Sigmoid colon (tissue), 7 donors: ENCODE measurements around the gene TNFSF15. TPM values are rescaled to one million over a fixed set of nuclear protein-coding genes. Genes with fewer than 3 reads are reported as not detected.

ENCODE experiments used
- DNase-seq: peaks from one replicate; pipeline ENCODE4 v3.0.0-alpha.2; 2019
- H3K27ac ChIP-seq, 4 donors: fragments of 200-600 bp; sonication (generic); one replicate each; pipeline ENCODE4 v1.5.1; 2016 to 2019; ENCODE audit warnings: mild to moderate bottlenecking in 1 of 4
- H3K27me3 ChIP-seq, 3 donors: fragments of 200-600 bp; sonication (generic); one replicate each; pipeline ENCODE4 v1.5.1; 2019; ENCODE audit warnings: mild to moderate bottlenecking in 1 of 3
- H3K36me3 ChIP-seq, 4 donors: fragments of 200-600 bp; sonication (generic); one replicate each; pipeline ENCODE4 v1.5.1; 2016 to 2019
- H3K4me1 ChIP-seq, 4 donors: fragments of 200-600 bp; sonication (generic); one replicate each; pipeline ENCODE4 v1.5.1; 2017 to 2019
- H3K4me3 ChIP-seq, 4 donors: fragments of 200-600 bp; sonication (generic); one replicate each; pipeline ENCODE4 v1.5.1; 2017 to 2019; ENCODE audit warnings: mild to moderate bottlenecking in 2 of 4, moderate library complexity in 1 of 4
- H3K9me3 ChIP-seq, 4 donors: fragments of 200-600 bp in 3 of 4; sonication (generic) in 3 of 4; one replicate each; pipeline versions ENCODE4 v1.5.1 to v1.6.1; 2013 to 2019
- EP300 ChIP-seq, 4 donors: sonication (generic); formaldehyde crosslinking; IDR thresholded peaks; one replicate each; pipeline ENCODE4 v1.6.1; 2017; ENCODE audit warnings: antibody characterized with exemption in 4 of 4
- POLR2A ChIP-seq, 2 donors: fragments of 450-650 bp; IDR thresholded peaks; one replicate each; pipeline ENCODE4 v1.6.1; 2016; ENCODE audit warnings: antibody characterized with exemption in 2 of 2, mild to moderate bottlenecking in 2 of 2, moderate library complexity in 2 of 2
- POLR2AphosphoS5 ChIP-seq, 4 donors: sonication (generic); formaldehyde crosslinking; IDR thresholded peaks; one replicate each; pipeline ENCODE4 v1.6.1; 2017; ENCODE audit warnings: antibody characterized with exemption in 4 of 4
- WGBS, 2 donors: extraction: QIAGEN DNeasy Blood & Tissue Kit; methylation state at CpG; one replicate each; pipeline ENCODE4 v1.1.7; 2013; 5-methylcytosine and 5-hydroxymethylcytosine counted together
- intact Hi-C: fragments of 100-400 bp; cut with DNase I; formaldehyde crosslinking; loops from one replicate; pipeline ENCODE4 v1.15.1; 2023
- polyA plus RNA-seq, 3 donors: library from polyadenylated mRNA; stranded (reverse); fragments of 200-250 nt; gene quantifications; one replicate each; pipeline ENCODE4 v1.2.3, GENCODE V29; 2013
- total RNA-seq, 4 donors: library from RNA; depleted of rRNA; stranded (reverse); fragments of >200 nt; gene quantifications; one replicate each; pipeline ENCODE4 v1.1.0, GENCODE V29; 2016
- TF ChIP-seq, protein P1 (sequence below), 4 experiments: fragments of 450-650 bp in 3 of 4; fragments of 200-600 bp in 1 of 4; IDR thresholded peaks; one replicate each; pipeline ENCODE4 v1.5.1; 2016 to 2019; ENCODE audit warnings: antibody characterized with exemption in 4 of 4, mild to moderate bottlenecking in 3 of 4, moderate library complexity in 2 of 4
- donor health status: healthy with polysubstance abuse.
- donor health status: Bipolar disorder and iron deficiency.
- donor health status: healthy.

TNFSF15 gene
- total and polyA plus RNA-seq, 7 donors = 0.60 to 13.2 (median 2.3) TPM

DNA sequence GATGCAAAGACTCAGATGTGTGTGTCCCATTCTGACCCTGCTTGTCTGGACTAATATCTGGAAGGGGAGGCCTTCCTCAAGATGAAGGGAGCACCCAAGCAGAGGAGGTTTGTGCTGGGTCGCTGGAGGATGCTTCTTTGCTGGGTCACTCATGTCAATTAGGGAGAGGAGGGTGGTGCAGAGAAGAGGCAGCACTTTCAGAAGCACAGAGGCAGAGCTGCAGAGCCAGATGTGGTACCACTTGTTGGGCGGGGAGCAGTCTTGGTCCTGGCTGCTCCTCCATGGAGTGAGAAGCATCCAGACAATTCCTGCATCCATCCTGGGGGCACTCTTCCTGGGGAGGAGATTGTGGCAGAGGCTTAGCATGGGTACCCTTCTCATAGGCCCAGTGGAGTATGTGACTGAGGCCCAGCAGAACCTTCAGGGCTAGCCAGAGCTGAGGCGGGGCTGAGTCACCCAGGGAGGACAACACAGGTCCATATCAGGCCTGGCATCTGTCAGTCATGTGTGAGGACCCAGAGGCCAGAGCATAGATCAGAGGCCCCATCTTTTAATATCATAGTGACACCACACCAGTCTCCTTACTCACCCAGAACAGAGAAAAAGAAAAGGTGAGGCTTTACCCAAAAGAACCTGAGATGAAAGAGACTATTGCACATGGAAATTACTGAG is 59.8 kb downstream of the TNFSF15 start:
- H3K4me1 ChIP-seq = peaks cover 0 to 5% (median 0%) of the 10 kb centered on the region in 4 donors
- DNase-seq = no peak

DNA sequence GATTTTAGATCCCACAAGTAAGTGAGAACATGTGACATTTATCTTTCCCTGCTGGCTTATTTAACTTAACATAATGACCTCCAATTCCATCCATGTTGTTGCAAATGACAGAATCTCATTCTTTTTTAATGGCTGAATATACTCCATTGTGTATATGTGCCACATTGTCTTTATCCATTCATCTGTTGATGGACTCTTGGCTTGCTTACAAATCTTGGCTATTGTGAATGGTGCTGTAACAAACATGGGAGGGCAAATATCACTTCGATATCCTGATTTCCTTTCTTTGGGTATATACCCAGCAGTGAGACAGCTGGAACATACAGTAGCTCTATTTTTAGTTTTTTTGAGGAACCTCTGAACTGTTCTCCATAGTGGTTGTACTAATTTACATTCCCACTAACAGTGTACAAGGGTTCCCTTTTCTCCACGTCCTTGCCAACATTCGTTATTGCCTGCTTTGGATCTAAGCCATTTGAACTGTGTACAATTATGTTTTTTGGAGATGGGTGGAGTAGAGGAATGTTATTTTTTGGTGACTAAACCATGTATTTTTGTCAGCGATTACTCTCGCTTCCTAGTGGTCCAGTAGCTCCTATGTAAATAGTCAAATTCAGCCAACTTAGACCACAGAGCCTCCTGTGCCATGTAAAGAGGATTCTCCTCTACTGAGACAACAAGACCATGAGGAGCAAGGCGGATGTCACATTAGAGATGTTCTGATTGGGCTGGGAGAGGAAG is 60.6 kb downstream of the TNFSF15 start:
- Histone ChIP-seq H3K27me3 (no peaks in the 10 kb centered on the region), H3K4me1 (peaks cover 0 to 5% (median 0%) of the 10 kb centered on the region in 4 donors), H3K27ac (no peak overlapping the region), H3K4me3 (no peak overlapping the region), H3K36me3 (no peaks in the 10 kb centered on the region), H3K9me3 (no peaks in the 10 kb centered on the region)
- WGBS, 2 donors = 59 to 64% methylated on average over 6 of the region's 6 CpGs
- TF ChIP-seq, protein P1, sequence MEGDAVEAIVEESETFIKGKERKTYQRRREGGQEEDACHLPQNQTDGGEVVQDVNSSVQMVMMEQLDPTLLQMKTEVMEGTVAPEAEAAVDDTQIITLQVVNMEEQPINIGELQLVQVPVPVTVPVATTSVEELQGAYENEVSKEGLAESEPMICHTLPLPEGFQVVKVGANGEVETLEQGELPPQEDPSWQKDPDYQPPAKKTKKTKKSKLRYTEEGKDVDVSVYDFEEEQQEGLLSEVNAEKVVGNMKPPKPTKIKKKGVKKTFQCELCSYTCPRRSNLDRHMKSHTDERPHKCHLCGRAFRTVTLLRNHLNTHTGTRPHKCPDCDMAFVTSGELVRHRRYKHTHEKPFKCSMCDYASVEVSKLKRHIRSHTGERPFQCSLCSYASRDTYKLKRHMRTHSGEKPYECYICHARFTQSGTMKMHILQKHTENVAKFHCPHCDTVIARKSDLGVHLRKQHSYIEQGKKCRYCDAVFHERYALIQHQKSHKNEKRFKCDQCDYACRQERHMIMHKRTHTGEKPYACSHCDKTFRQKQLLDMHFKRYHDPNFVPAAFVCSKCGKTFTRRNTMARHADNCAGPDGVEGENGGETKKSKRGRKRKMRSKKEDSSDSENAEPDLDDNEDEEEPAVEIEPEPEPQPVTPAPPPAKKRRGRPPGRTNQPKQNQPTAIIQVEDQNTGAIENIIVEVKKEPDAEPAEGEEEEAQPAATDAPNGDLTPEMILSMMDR (IDR thresholded peaks at IDR 0.05) = no peak
- TF ChIP-seq POLR2A (IDR thresholded peaks at IDR 0.05) = no peak
- TF ChIP-seq POLR2AphosphoS5 (IDR thresholded peaks at IDR 0.05) = no peak
- no peak for DNase-seq
- intact Hi-C loops = no loop called here

More for the DNA sequence above, 59.8 kb downstream of the TNFSF15 start:
- Histone ChIP-seq H3K27ac (no peak overlapping the region), H3K4me3 (no peak overlapping the region), H3K36me3 (no peaks in the 10 kb centered on the region), H3K9me3 (no peaks in the 10 kb centered on the region), H3K27me3 (no peaks in the 10 kb centered on the region)
- intact Hi-C loops = no loop called here
- TF ChIP-seq POLR2A (IDR thresholded peaks at IDR 0.05) (no peak), EP300 (IDR thresholded peaks at IDR 0.05) (no peak), POLR2AphosphoS5 (IDR thresholded peaks at IDR 0.05) (no peak)
- TF ChIP-seq, protein P1 (IDR thresholded peaks at IDR 0.05) = no peak
- WGBS, 2 donors = 74 to 91% methylated on average over 3 of the region's 3 CpGs

DNA sequence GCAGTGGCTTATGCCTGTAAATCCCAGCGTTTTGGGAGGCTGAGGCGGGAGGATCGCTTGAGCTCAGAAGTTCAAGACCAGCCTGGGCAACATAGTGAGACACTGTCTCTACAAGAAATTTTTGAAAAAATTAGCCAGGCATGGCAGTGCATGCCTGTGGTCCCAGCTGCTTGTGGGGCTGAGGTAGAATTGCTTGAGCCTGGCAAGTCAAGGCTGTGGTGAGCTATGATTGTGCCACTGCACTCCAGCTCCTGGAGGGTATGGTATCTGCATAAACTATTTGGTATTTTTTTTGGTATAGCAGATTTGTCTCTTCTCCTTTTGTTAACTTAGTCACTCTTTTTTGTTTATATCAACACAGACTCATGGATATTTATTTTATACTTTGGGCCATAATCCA is 62.4 kb downstream of the TNFSF15 start:
- no peak overlapping the region for H3K4me3 ChIP-seq
- no peaks in the 10 kb centered on the region for H3K9me3 ChIP-seq
- intact Hi-C loops = no loop called here
- H3K27ac ChIP-seq = no peak overlapping the region
- no peaks in the 10 kb centered on the region for H3K36me3 ChIP-seq
- TF ChIP-seq POLR2A (IDR thresholded peaks at IDR 0.05) (no peak), POLR2AphosphoS5 (IDR thresholded peaks at IDR 0.05) (no peak), EP300 (IDR thresholded peaks at IDR 0.05) (no peak)
- TF ChIP-seq, protein P1 (IDR thresholded peaks at IDR 0.05) = no peak
- peaks cover 0 to 5% (median 0%) of the 10 kb centered on the region in 4 donors for H3K4me1 ChIP-seq
- no peaks in the 10 kb centered on the region for H3K27me3 ChIP-seq
- DNase-seq = no peak
- 92 to 96% methylated on average over 3 of the region's 3 CpGs for WGBS, 2 donors

DNA sequence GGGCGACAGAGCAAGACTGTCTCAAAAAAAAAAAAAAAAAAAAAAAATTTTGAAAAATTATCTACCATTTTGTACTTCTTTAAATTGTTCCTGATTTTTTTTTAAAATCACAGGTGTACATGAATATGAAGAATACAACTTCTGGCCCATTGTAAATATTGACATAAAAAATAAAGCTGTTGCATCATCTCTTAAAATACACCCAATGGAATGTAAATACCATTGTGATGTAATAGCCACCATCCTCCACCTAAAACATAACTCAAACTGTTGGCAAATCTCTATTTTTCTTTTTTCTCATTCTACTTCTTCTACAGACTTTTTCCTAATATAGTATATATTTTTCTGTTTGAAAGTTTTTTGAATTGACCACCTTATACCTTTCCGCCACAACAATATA is 62.9 kb downstream of the TNFSF15 start:
- no peak for TF ChIP-seq EP300 (IDR thresholded peaks at IDR 0.05)
- no peak for TF ChIP-seq POLR2A (IDR thresholded peaks at IDR 0.05)
- TF ChIP-seq, protein P1 (IDR thresholded peaks at IDR 0.05) = no peak
- TF ChIP-seq POLR2AphosphoS5 (IDR thresholded peaks at IDR 0.05) = no peak
- no peaks in the 10 kb centered on the region for H3K9me3 ChIP-seq
- WGBS, 2 donors = 94% methylated on average over 2 of the region's 2 CpGs
- H3K4me1 ChIP-seq = peaks cover 0 to 5% (median 0%) of the 10 kb centered on the region in 4 donors
- DNase-seq = no peak
- H3K4me3 ChIP-seq = no peak overlapping the region
- no peaks in the 10 kb centered on the region for H3K36me3 ChIP-seq
- H3K27ac ChIP-seq = no peak overlapping the region
- H3K27me3 ChIP-seq = no peaks in the 10 kb centered on the region
- intact Hi-C loops = no loop called here
